PFSK-1 (cell line): ENCODE data around the gene DLX4.

Experiments
- POLR2AphosphoS5 ChIP-seq: IDR thresholded peaks from 2 replicates; pipeline ENCODE4 v1.6.1; 2012; ENCODE audit warnings: low read depth, mild to moderate bottlenecking, control low read depth, low read length, moderate library complexity
- TAF1 ChIP-seq: IDR thresholded peaks from 2 replicates; pipeline ENCODE4 v1.6.1; 2012; ENCODE audit warnings: low read length, control low read depth, borderline replicate concordance; ENCODE audit not compliant: insufficient read depth
- TF ChIP-seq, protein P1 (sequence below), 2 experiments: IDR thresholded peaks; 2 replicates each; pipeline versions ENCODE4 v1.6.1 to v1.8.0; 2011 to 2012; ENCODE audit warnings: low read depth in 2 of 2, low read length in 2 of 2, control low read depth in 1 of 2, inconsistent platforms in 1 of 2, mild to moderate bottlenecking in 1 of 2, moderate library complexity in 1 of 2; ENCODE audit not compliant: insufficient read depth in 1 of 2

- TF ChIP-seq POLR2AphosphoS5 (no peak), TAF1 (no peak)
- TF ChIP-seq, protein P1, sequence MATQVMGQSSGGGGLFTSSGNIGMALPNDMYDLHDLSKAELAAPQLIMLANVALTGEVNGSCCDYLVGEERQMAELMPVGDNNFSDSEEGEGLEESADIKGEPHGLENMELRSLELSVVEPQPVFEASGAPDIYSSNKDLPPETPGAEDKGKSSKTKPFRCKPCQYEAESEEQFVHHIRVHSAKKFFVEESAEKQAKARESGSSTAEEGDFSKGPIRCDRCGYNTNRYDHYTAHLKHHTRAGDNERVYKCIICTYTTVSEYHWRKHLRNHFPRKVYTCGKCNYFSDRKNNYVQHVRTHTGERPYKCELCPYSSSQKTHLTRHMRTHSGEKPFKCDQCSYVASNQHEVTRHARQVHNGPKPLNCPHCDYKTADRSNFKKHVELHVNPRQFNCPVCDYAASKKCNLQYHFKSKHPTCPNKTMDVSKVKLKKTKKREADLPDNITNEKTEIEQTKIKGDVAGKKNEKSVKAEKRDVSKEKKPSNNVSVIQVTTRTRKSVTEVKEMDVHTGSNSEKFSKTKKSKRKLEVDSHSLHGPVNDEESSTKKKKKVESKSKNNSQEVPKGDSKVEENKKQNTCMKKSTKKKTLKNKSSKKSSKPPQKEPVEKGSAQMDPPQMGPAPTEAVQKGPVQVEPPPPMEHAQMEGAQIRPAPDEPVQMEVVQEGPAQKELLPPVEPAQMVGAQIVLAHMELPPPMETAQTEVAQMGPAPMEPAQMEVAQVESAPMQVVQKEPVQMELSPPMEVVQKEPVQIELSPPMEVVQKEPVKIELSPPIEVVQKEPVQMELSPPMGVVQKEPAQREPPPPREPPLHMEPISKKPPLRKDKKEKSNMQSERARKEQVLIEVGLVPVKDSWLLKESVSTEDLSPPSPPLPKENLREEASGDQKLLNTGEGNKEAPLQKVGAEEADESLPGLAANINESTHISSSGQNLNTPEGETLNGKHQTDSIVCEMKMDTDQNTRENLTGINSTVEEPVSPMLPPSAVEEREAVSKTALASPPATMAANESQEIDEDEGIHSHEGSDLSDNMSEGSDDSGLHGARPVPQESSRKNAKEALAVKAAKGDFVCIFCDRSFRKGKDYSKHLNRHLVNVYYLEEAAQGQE (IDR thresholded peaks at IDR 0.05; ENCODE audit: insufficient read depth in 1 of 2, low read depth in 2 of 2, low read length in 2 of 2): no peak
Measured at GRCh38 chr17:49972486-49973270, 3.7 kb downstream of the DLX4 start.
